ENCODE results near the gene OR2V2. TPM values are rescaled to one million over a fixed set of nuclear protein-coding genes. Genes with fewer than 3 reads are reported as not detected.

OR2V2 gene
- total RNA-seq, 4 donors from 2014 or later: not detected

GRCh38 chr5:181138258-181138657, 9.1 kb upstream of the OR2V2 start:
- DNase-seq (ENCODE audit: low spot score): no peak
- TF ChIP-seq CTCF (IDR thresholded peaks at IDR 0.05): no peak
- no peak for ATAC-seq (ENCODE audit: low FRiP score)

DNA sequence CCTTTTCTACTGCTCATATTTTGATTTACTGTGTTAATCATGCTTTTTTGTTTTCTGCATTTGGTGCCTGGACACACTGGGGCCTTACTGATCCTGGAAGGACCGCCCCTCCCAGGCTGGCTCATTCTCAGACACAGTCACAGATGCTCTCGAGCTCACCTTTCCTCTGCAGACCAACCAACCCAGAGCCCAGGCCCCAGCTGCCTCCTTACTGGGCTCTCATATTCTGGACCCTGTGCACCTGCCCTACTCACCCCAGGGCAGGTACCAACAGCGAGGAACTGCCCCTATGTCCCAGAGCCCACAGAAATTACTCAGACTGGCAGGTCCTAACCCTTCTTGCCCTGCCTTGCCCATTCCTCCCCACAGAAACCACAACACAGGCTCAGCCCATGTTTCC, 6.6 kb upstream of the OR2V2 start:
- TF ChIP-seq CTCF (IDR thresholded peaks at IDR 0.05): no peak
- no peak for ATAC-seq (ENCODE audit: low FRiP score)
- DNase-seq (ENCODE audit: low spot score): no peak

DNA sequence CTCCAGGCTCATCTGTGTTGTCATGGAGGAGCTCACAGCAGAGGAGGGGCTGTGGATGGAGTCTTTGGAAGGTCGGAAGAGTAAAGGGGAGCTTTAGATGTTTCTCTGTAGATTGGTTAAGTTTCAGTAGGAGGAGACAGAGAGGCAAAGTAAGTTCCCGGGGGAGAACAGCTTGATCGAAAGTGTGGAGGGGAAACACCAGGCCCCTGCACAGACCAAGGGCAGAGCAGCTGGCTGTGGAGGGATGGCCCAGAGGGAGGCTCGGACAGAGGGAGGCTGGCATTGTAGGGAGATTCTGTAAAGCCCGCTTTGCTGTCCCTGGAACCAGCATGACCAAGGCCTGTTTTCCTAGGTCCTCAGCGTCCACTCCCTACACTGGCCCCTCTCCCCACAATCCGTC, 5.3 kb upstream of the OR2V2 start:
- TF ChIP-seq CTCF (IDR thresholded peaks at IDR 0.05): no peak
- no peak for DNase-seq (ENCODE audit: low spot score)
- no peak for ATAC-seq (ENCODE audit: low FRiP score)

- TF ChIP-seq CTCF (IDR thresholded peaks at IDR 0.05): no peak
- DNase-seq (ENCODE audit: low spot score) (no peak), ATAC-seq (ENCODE audit: low FRiP score) (no peak)
Measured at GRCh38 chr5:181145133-181145532, 2.3 kb upstream of the OR2V2 start.

DNA sequence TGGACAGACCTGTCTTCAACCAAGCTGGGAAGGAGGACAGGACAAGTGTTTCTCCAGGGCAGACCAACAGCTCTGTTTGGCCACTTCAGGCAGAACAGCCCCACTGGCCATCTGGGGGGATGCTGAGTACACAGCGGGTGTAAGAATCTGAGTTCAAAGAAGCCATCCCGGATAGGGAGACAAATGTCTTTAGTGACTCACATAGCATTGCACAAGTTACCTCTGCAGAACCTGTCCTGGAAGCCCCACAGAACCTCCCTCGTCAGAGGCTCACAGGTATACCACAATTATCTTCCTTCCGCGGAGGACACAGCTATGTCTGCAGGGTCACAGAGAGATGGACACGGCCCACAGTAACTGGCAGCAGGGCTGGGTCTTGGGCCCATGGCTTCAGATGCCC, 2.0 kb downstream of the OR2V2 start:
- no peak for TF ChIP-seq CTCF (IDR thresholded peaks at IDR 0.05)
- ATAC-seq (ENCODE audit: low FRiP score) (no peak), DNase-seq (ENCODE audit: low spot score) (no peak)

DNA sequence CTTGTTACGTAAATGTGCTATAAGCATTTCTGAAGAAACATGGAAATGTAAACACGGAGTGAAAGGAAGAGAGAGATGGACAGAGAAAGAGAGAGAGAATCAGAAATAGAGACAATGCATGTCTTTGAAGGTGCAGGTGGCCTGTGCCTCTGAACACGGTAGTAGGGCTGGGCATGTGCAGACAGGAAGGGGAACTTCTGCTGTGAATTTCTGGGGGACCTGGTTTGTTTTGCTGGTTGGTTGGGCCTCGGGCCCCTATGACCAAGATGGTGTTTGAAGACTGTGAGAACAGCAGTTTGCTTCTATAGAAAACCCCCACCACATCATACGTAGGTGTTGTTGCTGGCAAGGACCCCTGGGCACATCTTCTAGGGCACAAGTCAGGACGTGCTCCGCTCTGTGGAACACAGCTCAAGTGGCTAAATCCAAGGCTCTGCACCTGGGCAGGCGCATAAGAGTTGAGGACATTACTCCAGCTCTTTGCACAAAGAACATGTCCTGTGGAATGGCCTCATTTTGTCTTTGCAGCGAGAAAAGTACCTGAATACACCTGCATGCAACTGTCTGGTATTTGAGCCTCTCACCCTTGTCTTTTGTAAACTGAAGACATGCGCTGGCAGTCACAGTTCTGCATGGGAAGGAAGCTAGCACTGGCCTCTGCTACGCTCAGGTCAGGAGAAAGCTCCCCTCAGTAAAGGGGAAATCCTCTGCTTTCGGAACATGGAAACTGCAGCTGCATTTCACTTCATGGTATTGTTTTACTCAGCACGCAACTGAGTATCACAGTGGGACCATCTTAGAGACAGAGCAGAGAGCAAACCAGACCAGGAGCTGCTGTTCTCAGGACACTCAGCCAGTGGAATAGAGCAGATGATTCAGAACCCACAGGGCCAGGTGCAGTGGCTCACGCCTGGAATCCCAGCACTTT, 2.7 kb downstream of the OR2V2 start:
- no peak for TF ChIP-seq CTCF (IDR thresholded peaks at IDR 0.05)
- ATAC-seq (ENCODE audit: low FRiP score): no peak
- no peak for DNase-seq (ENCODE audit: low spot score)

- DNase-seq (ENCODE audit: low spot score): no peak
- no peak for ATAC-seq (ENCODE audit: low FRiP score)
- no peak for TF ChIP-seq CTCF (IDR thresholded peaks at IDR 0.05)
Measured at GRCh38 chr5:181151146-181151545, 3.8 kb downstream of the OR2V2 start.
